OCI-LY3 (cell line): ENCODE measurements around the gene GALNT11.

ENCODE experiments used
- CTCF ChIP-seq: fragments of 200-600, 300-600 bp; sonication (generic); IDR thresholded peaks from 2 replicates; pipeline ENCODE4 v1.5.1; 2014; ENCODE audit warnings: antibody characterized with exemption, low read length, low read depth
- EZH2phosphoT487 ChIP-seq: fragments of 200-600 bp; shearing (Covaris generic); IDR thresholded peaks from 2 replicates; pipeline ENCODE4 v1.6.1; 2018; ENCODE audit warnings: antibody characterized with exemption, mixed run types, low read depth

- TF ChIP-seq CTCF, result no peak
- TF ChIP-seq EZH2phosphoT487, result no peak
Measured at GRCh38 chr7:152056621-152057274, 31.3 kb downstream of the GALNT11 start.
